H1 (cell line): ENCODE data around the gene CUL1. TPM values are rescaled to one million over a fixed set of nuclear protein-coding genes. Genes with fewer than 3 reads are reported as not detected.

ENCODE experiments used
- CTCF ChIA-PET: fragments of 300-600 bp; sonication (Branson Sonifier 250); formaldehyde crosslinking; loops from one replicate; lab custom pipeline; 2021; ENCODE audit not compliant: partially characterized antibody; lab: Charles Lee
- POLR2A ChIA-PET: fragments of 300-600 bp; sonication (Branson Sonifier 250); formaldehyde crosslinking; loops from one replicate; lab custom pipeline; 2021; ENCODE audit warnings: inconsistent platforms; ENCODE audit not compliant: partially characterized antibody; lab: Charles Lee
- DNase-seq, 2 experiments: peaks; one replicate each; pipeline versions ENCODE4 v3.0.0 to v3.0.0-alpha.2; 2010 to 2022; ENCODE audit warnings: low spot score in 2 of 2, low read depth in 1 of 2, mixed read lengths in 1 of 2
- FAIRE-seq: peaks from 2 replicates; lab custom pipeline; 2011; peaks lifted over from hg19 to GRCh38; lab: Jason Lieb, UNC
- H2AFZ ChIP-seq: 2 replicates; pipeline ENCODE4 v1.8.1; 2012; ENCODE audit warnings: low read length, inconsistent platforms
- H2AK5ac ChIP-seq: 2 replicates; pipeline ENCODE4 v1.6.1; 2013; ENCODE audit warnings: low read depth, low read length
- H2BK120ac ChIP-seq: replicated peaks from 2 replicates; pipeline ENCODE3; 2013; ENCODE audit warnings: low read depth, low read length, inconsistent platforms
- H2BK12ac ChIP-seq: 2 replicates; pipeline ENCODE4 v1.6.1; 2013; ENCODE audit warnings: low read depth, low read length
- H2BK15ac ChIP-seq: 2 replicates; pipeline ENCODE4 v1.6.1; 2013; ENCODE audit warnings: low read length
- H2BK20ac ChIP-seq: 2 replicates; pipeline ENCODE4 v1.6.1; 2013; ENCODE audit warnings: low read length
- H2BK5ac ChIP-seq: 2 replicates; pipeline ENCODE4 v1.6.1; 2013; ENCODE audit warnings: low read depth, low read length
- H3K14ac ChIP-seq: 2 replicates; pipeline ENCODE4 v1.6.1; 2013; ENCODE audit warnings: inconsistent platforms; ENCODE audit not compliant: insufficient read length
- H3K18ac ChIP-seq: 2 replicates; pipeline ENCODE4 v1.6.1; 2013; ENCODE audit warnings: low read length; ENCODE audit errors: extremely low read depth
- H3K23ac ChIP-seq: 2 replicates; pipeline ENCODE4 v1.6.1; 2013; ENCODE audit warnings: inconsistent platforms; ENCODE audit not compliant: insufficient read length
- H3K23me2 ChIP-seq: 2 replicates; pipeline ENCODE4 v1.6.1; 2013; ENCODE audit warnings: low read depth, low read length
- H3K27ac ChIP-seq: 2 replicates; pipeline ENCODE4 v1.6.1; 2011; ENCODE audit warnings: low read depth, low read length, inconsistent platforms
- H3K27me3 ChIP-seq, 4 experiments: replicated peaks in 1 of 4; 1 replicate in 1 of 4; 2 replicates in 3 of 4; pipeline versions ENCODE4 v1.6.1 to v1.8.1; 2011 to 2013; ENCODE audit warnings: low read length in 3 of 4, mild to moderate bottlenecking in 3 of 4, inconsistent platforms in 2 of 4, mixed read lengths in 2 of 4, moderate library complexity in 1 of 4; ENCODE audit not compliant: control insufficient read depth in 3 of 4, insufficient read depth in 3 of 4; ENCODE audit errors: extremely low read depth in 1 of 4
- H3K36me3 ChIP-seq, 4 experiments: 2 replicates each; pipeline versions ENCODE4 v1.6.1 to v1.8.1; 2011 to 2013; ENCODE audit warnings: mild to moderate bottlenecking in 4 of 4, low read length in 3 of 4, moderate library complexity in 2 of 4, control low read depth in 1 of 4, inconsistent platforms in 1 of 4; ENCODE audit not compliant: insufficient read depth in 4 of 4, control insufficient read depth in 2 of 4
- H3K4ac ChIP-seq: replicated peaks from 2 replicates; pipeline ENCODE3; 2013; ENCODE audit warnings: low read length, low read depth, mixed read lengths, inconsistent platforms; ENCODE audit not compliant: insufficient read length
- H3K4me1 ChIP-seq, 4 experiments: replicated peaks in 1 of 4; 1 replicate in 1 of 4; 2 replicates in 3 of 4; pipeline versions ENCODE4 v1.6.1 to v1.8.1; 2011 to 2013; ENCODE audit warnings: low read length in 3 of 4, inconsistent platforms in 2 of 4, mixed read lengths in 1 of 4; ENCODE audit not compliant: insufficient read depth in 4 of 4, control insufficient read depth in 3 of 4
- H3K4me2 ChIP-seq, 2 experiments: 2 replicates each; pipeline versions ENCODE4 v1.6.1 to v1.8.1; 2011 to 2013; ENCODE audit warnings: low read depth in 2 of 2, low read length in 2 of 2, control low read depth in 1 of 2, inconsistent platforms in 1 of 2, mild to moderate bottlenecking in 1 of 2; ENCODE audit not compliant: insufficient read depth in 1 of 2
- H3K4me3 ChIP-seq, 4 experiments: fragments of 200-600, 300-600 bp in 1 of 4; sonication (generic), shearing (Covaris generic), sonication (Bioruptor Twin) in 1 of 4; 2 replicates each; pipeline versions ENCODE4 v1.5.1 to v1.8.1; 2011 to 2016; ENCODE audit warnings: low read length in 4 of 4, low read depth in 3 of 4, control low read depth in 2 of 4, inconsistent platforms in 2 of 4, mild to moderate bottlenecking in 2 of 4, mixed read lengths in 1 of 4, moderate library complexity in 1 of 4; ENCODE audit not compliant: insufficient read depth in 2 of 4; ENCODE audit errors: extremely low read depth in 1 of 4
- H3K56ac ChIP-seq: replicated peaks from 2 replicates; pipeline ENCODE3; 2013; ENCODE audit warnings: low read depth, mild to moderate bottlenecking, mixed read lengths, low read length, inconsistent platforms; ENCODE audit not compliant: insufficient read length
- H3K79me1 ChIP-seq: 2 replicates; pipeline ENCODE4 v1.6.1; 2013; ENCODE audit warnings: low read depth, low read length, control low read depth
- H3K79me2 ChIP-seq, 2 experiments: 2 replicates each; pipeline versions ENCODE4 v1.6.1 to v1.8.1; 2012 to 2013; ENCODE audit warnings: low read length in 2 of 2, mild to moderate bottlenecking in 2 of 2, inconsistent platforms in 1 of 2; ENCODE audit not compliant: insufficient read depth in 2 of 2, control insufficient read depth in 1 of 2
- H3K9ac ChIP-seq, 4 experiments: replicated peaks in 1 of 4; 1 replicate in 1 of 4; 2 replicates in 3 of 4; pipeline versions ENCODE4 v1.6.1 to v1.8.1; 2011 to 2013; ENCODE audit warnings: low read depth in 3 of 4, low read length in 3 of 4, control low read depth in 2 of 4, mild to moderate bottlenecking in 2 of 4, moderate library complexity in 2 of 4, inconsistent platforms in 1 of 4; ENCODE audit errors: extremely low read depth in 1 of 4
- H3K9me3 ChIP-seq, 2 experiments: 2 replicates each; pipeline versions ENCODE4 v1.6.1 to v1.8.1; 2012 to 2013; ENCODE audit warnings: mild to moderate bottlenecking in 2 of 2, moderate library complexity in 2 of 2, control low read depth in 1 of 2, inconsistent platforms in 1 of 2, low read depth in 1 of 2, low read length in 1 of 2, mixed read lengths in 1 of 2; ENCODE audit not compliant: insufficient read depth in 2 of 2
- H4K20me1 ChIP-seq, 2 experiments: replicated peaks in 1 of 2; 2 replicates each; pipeline versions ENCODE3 to v1.8.1; 2011 to 2013; ENCODE audit warnings: inconsistent platforms in 2 of 2, low read length in 2 of 2, mild to moderate bottlenecking in 1 of 2; ENCODE audit not compliant: insufficient read depth in 2 of 2, control insufficient read depth in 1 of 2
- H4K5ac ChIP-seq: 2 replicates; pipeline ENCODE4 v1.6.1; 2013; ENCODE audit warnings: low read length, low read depth, mixed read lengths, inconsistent platforms; ENCODE audit not compliant: insufficient read length
- H4K8ac ChIP-seq: 2 replicates; pipeline ENCODE4 v1.8.0; 2013; ENCODE audit warnings: mild to moderate bottlenecking, moderate library complexity, low read length, inconsistent platforms; ENCODE audit not compliant: insufficient read depth; ENCODE audit errors: extremely low read depth
- H4K91ac ChIP-seq: replicated peaks from 2 replicates; pipeline ENCODE3; 2013; ENCODE audit warnings: low read length, mixed read lengths, inconsistent platforms; ENCODE audit not compliant: insufficient read length
- ATF2 ChIP-seq: IDR thresholded peaks from 2 replicates; pipeline ENCODE4 v1.6.1; 2012; ENCODE audit warnings: low read length, inconsistent platforms
- BACH1 ChIP-seq: IDR thresholded peaks from 2 replicates; pipeline ENCODE4 v1.6.1; 2012; ENCODE audit warnings: low read length, improper control_type of control experiment
- E2F6 ChIP-seq: IDR thresholded peaks from 2 replicates; pipeline ENCODE4 v1.6.1; 2012; ENCODE audit warnings: inconsistent platforms
- KDM4A ChIP-seq: IDR thresholded peaks from one replicate; pipeline ENCODE4 v1.7.1; 2012; ENCODE audit warnings: low read depth, mild to moderate bottlenecking, moderate library complexity, low read length, inconsistent platforms; ENCODE audit not compliant: severe bottlenecking
- KDM5A ChIP-seq: fragments of 200-600 bp; IDR thresholded peaks from 2 replicates; pipeline ENCODE4 v1.7.1; 2012; ENCODE audit warnings: mild to moderate bottlenecking, low read length, inconsistent platforms, mixed read lengths
- RXRA ChIP-seq: IDR thresholded peaks from 2 replicates; pipeline ENCODE4 v1.6.1; 2011; ENCODE audit warnings: low read depth, mild to moderate bottlenecking, low read length, moderate library complexity; ENCODE audit not compliant: insufficient read depth
- SIX5 ChIP-seq: IDR thresholded peaks from 2 replicates; pipeline ENCODE4 v1.6.1; 2011; ENCODE audit warnings: mild to moderate bottlenecking, low read depth, low read length
- SP4 ChIP-seq: IDR thresholded peaks from 2 replicates; pipeline ENCODE4 v1.6.1; 2012; ENCODE audit warnings: low read length, inconsistent platforms
- SUZ12 ChIP-seq: fragments of 200-600 bp; sonication (generic); IDR thresholded peaks from 2 replicates; pipeline ENCODE4 v1.6.1; 2012; ENCODE audit warnings: mild to moderate bottlenecking, inconsistent platforms, low read length, moderate library complexity, mixed read lengths
- WGBS, 2 experiments: shearing (Covaris generic) in 1 of 2; methylation state at CpG; one replicate each; pipeline versions ENCODE4 v1.1.6 to v1.1.7; 2013 to 2015; ENCODE audit warnings: low lambda C conversion rate in 2 of 2, mixed read lengths in 2 of 2, inconsistent platforms in 1 of 2, low coverage in 1 of 2, missing lambda C conversion rate in 1 of 2; ENCODE audit not compliant: insufficient replicate concordance in 2 of 2, insufficient coverage in 1 of 2, insufficient read length in 1 of 2; ENCODE audit errors: extremely low coverage in 1 of 2, missing lambda C conversion rate in 1 of 2; 5-methylcytosine and 5-hydroxymethylcytosine counted together
- polyA plus RNA-seq, 7 experiments: library from polyadenylated mRNA; depleted of rRNA in 3 of 7; stranded (reverse) in 5 of 7; unstranded in 2 of 7; fragments of >200 nt in 5 of 7; fragments of 200-250 nt in 2 of 7; gene quantifications; 1 replicate in 5 of 7; 2 replicates in 1 of 7; 4 replicates in 1 of 7; pipeline versions ENCODE4 v1.2.1 to v1.2.3, GENCODE V29; 2011 to 2013; ENCODE audit warnings: missing spikeins in 2 of 7, mixed read lengths in 2 of 7
- total RNA-seq: library from RNA; stranded (reverse); fragmentation: NEBNext Ultra II Directional; extraction: Animal tissue kit (Norgen Biotek cat#: 25700); gene quantifications from 2 replicates; pipeline ENCODE4 v1.2.1, GENCODE V29; 2021

The CUL1 gene
- total and polyA plus RNA-seq, 2 of the 8 experiments (the other 6 are each of a cell fraction or from before 2014, with no cell fraction given) = 33.0 to 77.3 TPM

DNA sequence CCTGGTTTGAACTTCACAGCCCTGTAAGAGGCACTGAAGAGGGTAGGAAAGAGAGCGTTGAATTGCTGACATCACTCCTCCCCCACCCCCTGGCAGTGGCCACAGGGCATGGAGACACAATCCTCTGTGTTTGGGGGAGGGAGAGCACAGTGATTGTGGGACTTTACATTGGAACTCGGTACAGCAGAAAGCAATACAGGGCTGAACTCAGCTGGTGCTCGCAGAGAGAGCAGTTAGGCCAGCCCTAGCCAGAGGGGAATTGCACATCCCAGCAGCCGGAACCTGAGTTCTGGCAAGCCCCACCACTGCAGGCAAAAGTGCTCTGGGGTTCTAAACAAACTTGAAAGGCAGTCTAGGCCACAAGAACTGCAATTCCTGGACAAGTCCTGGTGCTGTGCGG, 24.0 kb upstream of the CUL1 start:
- no peak overlapping the region; the same call in 1 of the 2 replicates for H3K18ac ChIP-seq
- no peak overlapping the region for H3K14ac ChIP-seq
- no peak overlapping the region for H3K9ac ChIP-seq
- no peak overlapping the region for H2BK15ac ChIP-seq
- H4K5ac ChIP-seq = no peak overlapping the region
- H2BK120ac ChIP-seq = no peak overlapping the region
- no peak overlapping the region; the same call in 1 of the 2 replicates for H2BK20ac ChIP-seq
- H3K23me2 ChIP-seq = no peaks in the 10 kb centered on the region
- no peak overlapping the region for H2AFZ ChIP-seq
- no peak overlapping the region for H3K27ac ChIP-seq
- no peak overlapping the region for H4K8ac ChIP-seq
- no peaks in the 10 kb centered on the region for H3K4me1 ChIP-seq
- H3K23ac ChIP-seq = no peak overlapping the region
- H2BK5ac ChIP-seq = no peak overlapping the region
- no peak overlapping the region for H3K56ac ChIP-seq
- H3K27me3 ChIP-seq = no peaks in the 10 kb centered on the region
- WGBS, 2 experiments = 90% methylated on average over 5 of the region's 5 CpGs; no CpG with 5 or more reads in 1 of the 2 experiments
- no peaks in the 10 kb centered on the region for H4K20me1 ChIP-seq
- H3K4me2 ChIP-seq = no peak overlapping the region
- POLR2A ChIA-PET = no interaction called here
- no peaks in the 10 kb centered on the region for H3K36me3 ChIP-seq
- CTCF ChIA-PET = interaction anchor here (2.1 kb wide), 1 partner anchor 10 kb away, joined by 7 read pairs; no protein-coding TSS in a partner anchor
- H3K79me1 ChIP-seq = no peaks in the 10 kb centered on the region
- H3K4ac ChIP-seq = no peak overlapping the region
- no peak overlapping the region for H4K91ac ChIP-seq
- FAIRE-seq (no peak), DNase-seq (no peak)
- no peak overlapping the region for H3K4me3 ChIP-seq
- H2BK12ac ChIP-seq = no peak overlapping the region
- no peaks in the 10 kb centered on the region for H3K79me2 ChIP-seq
- H3K9me3 ChIP-seq = peaks cover 4 to 11% of the 10 kb centered on the region in 2 experiments
- no peak overlapping the region for H2AK5ac ChIP-seq
- no peak for TF ChIP-seq KDM5A
- no peak for TF ChIP-seq RXRA
- no peak for TF ChIP-seq ATF2
- TF ChIP-seq SIX5 = no peak
- no peak for TF ChIP-seq E2F6
- TF ChIP-seq SP4 = no peak
- TF ChIP-seq BACH1 = no peak
- TF ChIP-seq KDM4A = no peak
- no peak for TF ChIP-seq SUZ12
